Endothelial cell of umbilical vein (primary cell): ENCODE data around the gene FMN1.

Experiments used
- CTCF ChIP-seq, 2 donors: IDR thresholded peaks; 1 replicate in 1 of 2; 2 replicates in 1 of 2; pipeline ENCODE4 v1.5.1; 2011; ENCODE audit warnings: low read length in 2 of 2, mild to moderate bottlenecking in 2 of 2, moderate library complexity in 2 of 2, control low read depth in 1 of 2, inconsistent platforms in 1 of 2, low read depth in 1 of 2; ENCODE audit not compliant: insufficient read depth in 1 of 2; ENCODE audit errors: extremely low read depth in 1 of 2
- EZH2 ChIP-seq: IDR thresholded peaks from 2 replicates; pipeline ENCODE4 v1.6.1; 2012; ENCODE audit warnings: borderline replicate concordance, low read depth, mild to moderate bottlenecking, moderate library complexity, low read length, inconsistent platforms; ENCODE audit not compliant: severe bottlenecking
- FOS ChIP-seq: IDR thresholded peaks from 2 replicates; pipeline ENCODE4 v1.6.1; 2011; ENCODE audit warnings: mild to moderate bottlenecking, low read length, moderate library complexity, borderline replicate concordance; ENCODE audit not compliant: insufficient read depth
- GATA2 ChIP-seq: IDR thresholded peaks from 2 replicates; pipeline ENCODE4 v1.7.0; 2011; ENCODE audit warnings: low read depth, mild to moderate bottlenecking, moderate library complexity, mixed read lengths, low read length; ENCODE audit not compliant: insufficient read length, insufficient read depth
- JUN ChIP-seq: IDR thresholded peaks from 2 replicates; pipeline ENCODE4 v1.6.1; 2011; ENCODE audit warnings: borderline replicate concordance, low read depth; ENCODE audit not compliant: insufficient read length, insufficient read depth
- MAX ChIP-seq: IDR thresholded peaks from 2 replicates; pipeline ENCODE4 v1.6.1; 2011; ENCODE audit not compliant: insufficient read depth, insufficient read length
- MYC ChIP-seq: IDR thresholded peaks from one replicate; pipeline ENCODE4 v1.6.1; 2011; ENCODE audit warnings: mild to moderate bottlenecking, low read depth, low read length
- POLR2A ChIP-seq: IDR thresholded peaks from 2 replicates; pipeline ENCODE4 v1.6.1; 2012; ENCODE audit warnings: low read depth, mild to moderate bottlenecking, control low read depth, low read length
- POLR2AphosphoS5 ChIP-seq: IDR thresholded peaks from 2 replicates; pipeline ENCODE4 v1.6.1; 2012; ENCODE audit warnings: low read depth, mild to moderate bottlenecking, control low read depth, low read length, moderate library complexity; ENCODE audit not compliant: insufficient read depth

DNA sequence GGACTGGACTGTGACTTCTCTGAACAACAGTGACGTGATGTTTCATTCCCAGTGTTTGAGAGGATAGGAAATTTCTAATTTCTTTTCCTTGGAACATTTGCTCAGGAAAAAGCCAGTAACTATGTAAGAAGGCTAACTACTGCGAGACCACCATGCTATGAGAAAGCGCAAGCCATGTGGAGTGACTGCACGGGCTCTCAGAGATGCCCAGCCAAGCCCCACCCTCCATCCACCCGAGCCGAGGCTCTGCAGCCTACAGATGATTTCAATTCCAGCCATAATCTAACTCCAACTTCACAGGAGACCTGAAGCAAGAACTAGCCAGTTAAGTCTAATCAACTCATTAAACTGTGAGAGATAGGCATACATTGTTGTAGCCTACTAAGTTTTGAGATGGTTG, 352.4 kb downstream of the FMN1 start:
- TF ChIP-seq CTCF (IDR thresholded peaks at IDR 0.05; ENCODE audit: extremely low read depth in 1 of 2, insufficient read depth in 1 of 2, low read depth in 1 of 2, low read length in 2 of 2) (no peak), POLR2AphosphoS5 (no peak), POLR2A (no peak), JUN (no peak), GATA2 (no peak), MYC (no peak), MAX (no peak), EZH2 (no peak), FOS (no peak)
